Neural progenitor cell (in vitro differentiated cells): ENCODE measurements around the gene MCRIP1.

ENCODE experiments used
- CTCF ChIP-seq: fragments of 200-600 bp; sonication (generic); IDR thresholded peaks from 2 replicates; pipeline ENCODE4 v1.5.1; 2017; ENCODE audit warnings: antibody characterized with exemption, mild to moderate bottlenecking
- EZH2 ChIP-seq: fragments of 200-600 bp; sonication (generic); IDR thresholded peaks from 2 replicates; pipeline ENCODE4 v1.6.1; 2017; ENCODE audit warnings: antibody characterized with exemption, mild to moderate bottlenecking, moderate library complexity

DNA sequence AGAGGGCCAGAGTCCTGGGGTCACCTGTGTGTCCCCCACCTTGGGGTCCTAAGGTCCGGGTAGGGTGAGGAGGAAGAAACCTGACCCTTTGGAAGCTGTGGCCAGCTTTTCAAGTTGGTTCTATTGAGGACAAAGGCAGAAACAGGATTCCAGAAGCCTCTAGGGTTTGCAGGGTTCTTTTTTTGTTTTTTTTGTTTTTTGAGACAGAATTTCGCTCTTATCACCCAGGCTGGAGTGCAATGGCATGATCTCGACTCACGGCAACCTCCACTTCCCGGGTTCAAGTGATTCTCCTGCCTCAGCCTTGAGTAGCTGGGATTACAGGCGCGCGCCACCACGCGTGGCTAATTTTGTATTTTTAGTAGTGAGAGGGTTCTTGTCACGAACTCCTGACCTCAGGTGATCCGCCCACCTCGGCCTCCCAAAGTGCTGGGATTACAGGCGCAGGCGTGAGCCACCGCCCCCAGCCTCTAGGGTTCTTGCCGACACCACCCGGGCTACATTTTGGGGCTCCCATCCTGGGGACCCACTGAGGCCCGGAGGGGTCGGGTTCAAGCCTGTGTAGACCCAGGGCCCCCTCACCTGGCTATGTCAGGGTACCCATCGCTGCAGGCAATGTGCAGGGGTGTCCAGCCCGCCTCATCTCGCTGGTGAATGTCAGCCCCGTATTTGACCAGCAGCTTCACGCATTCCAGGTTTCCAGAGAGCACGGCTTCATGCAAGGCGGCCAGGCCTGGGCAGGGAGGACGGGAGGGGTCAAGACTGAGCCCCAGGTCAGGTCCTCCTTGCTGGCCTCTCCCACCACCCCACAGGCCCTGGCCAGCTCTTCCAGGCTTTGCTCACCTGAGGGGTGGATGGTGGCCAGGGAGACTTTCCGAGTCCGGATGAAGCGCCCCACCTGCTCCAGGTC lies 1.1 kb upstream of the MCRIP1 start:
- TF ChIP-seq CTCF (no peak), EZH2 (no peak)
